Fibroblast of peridontal ligament (primary cell): ENCODE data around the gene EIF3L.

Experiments used
- DNase-seq: peaks from one replicate; pipeline ENCODE4 v3.0.0-alpha.2; 2010; ENCODE audit errors: extremely low read depth

The EIF3L gene

GRCh38 chr22:37854946-37855345 lies 5.7 kb downstream of the EIF3L start:
- DNase-seq: no peak

- DNase-seq: no peak
These were observed 6.2 kb downstream of the EIF3L start for GRCh38 chr22:37855462-37855861.

DNA sequence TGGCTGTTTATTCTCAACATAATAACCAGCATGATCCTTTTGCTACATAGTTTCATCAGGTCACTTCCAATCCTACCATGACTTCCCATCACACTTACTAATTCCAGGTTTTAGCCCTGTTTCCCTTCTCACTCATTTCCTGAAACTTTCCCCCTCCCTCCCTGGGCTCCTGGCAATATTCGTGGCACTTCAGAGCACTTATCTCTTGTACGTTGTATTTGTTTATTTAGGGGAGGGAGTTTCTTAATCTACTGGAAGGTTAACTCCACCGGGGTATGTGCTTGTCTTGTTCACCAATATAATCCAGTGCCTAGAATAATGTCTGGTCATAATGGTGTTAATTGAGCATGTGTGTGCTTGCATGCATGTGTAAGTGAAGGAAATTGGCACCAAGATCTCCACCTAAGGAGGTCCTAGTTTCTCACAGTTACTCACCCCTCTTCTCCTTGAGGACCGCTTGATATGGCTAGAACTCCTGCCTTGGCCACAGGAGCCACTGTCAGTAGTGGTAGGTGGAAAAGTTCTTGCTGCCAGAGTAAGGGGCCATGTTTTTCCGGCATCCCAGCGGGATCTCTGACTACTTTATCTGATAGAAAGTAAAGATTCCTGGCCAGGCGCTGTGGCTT lies 11.7 kb downstream of the EIF3L start:
- no peak for DNase-seq

DNA sequence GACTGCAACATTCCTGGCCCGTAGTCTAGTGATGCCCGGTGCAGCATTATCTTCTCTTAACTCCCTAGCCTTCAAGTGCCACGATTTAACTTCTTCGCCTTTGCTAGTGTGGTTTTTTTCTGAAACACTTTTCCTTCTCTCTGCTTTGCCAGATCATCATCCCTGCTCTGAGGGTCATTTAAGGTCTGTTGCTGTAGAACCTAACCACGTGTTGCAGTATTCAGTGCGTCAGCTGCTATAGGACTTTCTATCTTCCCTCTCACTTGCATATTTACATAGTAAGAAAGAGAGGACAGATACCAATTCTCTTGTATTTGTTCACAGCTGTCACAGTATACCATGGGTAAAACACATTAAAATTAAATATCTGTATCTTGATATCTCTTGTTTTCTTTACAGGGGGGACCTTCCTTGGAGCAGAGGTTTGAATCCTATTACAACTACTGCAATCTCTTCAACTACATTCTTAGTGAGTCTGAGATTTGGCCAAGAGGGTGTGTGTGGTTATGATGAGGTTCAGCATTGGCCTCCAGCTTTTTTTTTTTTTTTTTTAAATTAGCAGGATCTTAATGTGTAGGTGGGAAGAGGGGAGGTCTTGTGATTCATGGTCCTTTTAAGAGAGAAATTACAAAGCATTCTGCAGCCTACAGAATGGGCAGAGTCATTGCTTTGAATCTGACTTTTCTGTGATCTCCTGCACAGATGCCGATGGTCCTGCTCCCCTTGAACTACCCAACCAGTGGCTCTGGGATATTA lies 13.5 kb downstream of the EIF3L start:
- DNase-seq: no peak

DNA sequence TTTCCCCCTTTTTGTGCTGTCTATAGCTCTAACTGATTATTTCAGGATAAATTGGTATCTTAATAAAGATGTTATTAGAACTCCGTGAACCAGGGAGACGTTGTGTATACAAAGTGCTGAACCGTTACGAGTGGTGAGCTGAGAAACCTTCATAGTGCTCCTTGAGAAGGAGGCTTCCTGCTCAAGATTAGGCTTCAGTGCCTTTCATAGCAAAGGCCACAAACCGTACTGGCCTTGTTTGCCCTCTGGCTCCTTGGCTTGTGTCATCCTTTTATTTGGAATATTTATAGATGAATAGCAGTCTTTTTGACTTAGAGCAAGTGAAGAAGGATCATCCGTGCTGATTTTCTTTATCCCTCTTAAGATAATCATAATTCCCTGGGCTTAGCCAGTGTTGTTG lies 16.3 kb downstream of the EIF3L start:
- DNase-seq: no peak

DNA sequence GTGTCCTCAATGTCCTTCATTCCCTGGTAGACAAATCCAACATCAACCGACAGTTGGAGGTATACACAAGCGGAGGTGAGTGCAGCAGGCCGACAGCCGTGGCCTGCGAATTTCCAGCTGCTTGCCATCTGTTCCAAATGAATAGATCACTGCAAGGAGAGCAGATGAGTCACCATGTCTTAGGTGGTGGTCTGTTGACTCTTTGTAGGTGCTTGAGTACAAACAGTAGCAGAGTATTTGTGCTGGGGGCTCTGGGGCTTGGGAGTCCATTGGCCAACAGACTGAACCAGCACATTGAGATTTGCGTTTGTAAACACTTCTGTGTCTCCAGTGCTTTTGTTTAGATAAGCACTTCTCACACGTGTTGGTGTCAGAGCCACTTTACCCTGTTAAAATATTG lies 21.1 kb downstream of the EIF3L start:
- no peak for DNase-seq

DNA sequence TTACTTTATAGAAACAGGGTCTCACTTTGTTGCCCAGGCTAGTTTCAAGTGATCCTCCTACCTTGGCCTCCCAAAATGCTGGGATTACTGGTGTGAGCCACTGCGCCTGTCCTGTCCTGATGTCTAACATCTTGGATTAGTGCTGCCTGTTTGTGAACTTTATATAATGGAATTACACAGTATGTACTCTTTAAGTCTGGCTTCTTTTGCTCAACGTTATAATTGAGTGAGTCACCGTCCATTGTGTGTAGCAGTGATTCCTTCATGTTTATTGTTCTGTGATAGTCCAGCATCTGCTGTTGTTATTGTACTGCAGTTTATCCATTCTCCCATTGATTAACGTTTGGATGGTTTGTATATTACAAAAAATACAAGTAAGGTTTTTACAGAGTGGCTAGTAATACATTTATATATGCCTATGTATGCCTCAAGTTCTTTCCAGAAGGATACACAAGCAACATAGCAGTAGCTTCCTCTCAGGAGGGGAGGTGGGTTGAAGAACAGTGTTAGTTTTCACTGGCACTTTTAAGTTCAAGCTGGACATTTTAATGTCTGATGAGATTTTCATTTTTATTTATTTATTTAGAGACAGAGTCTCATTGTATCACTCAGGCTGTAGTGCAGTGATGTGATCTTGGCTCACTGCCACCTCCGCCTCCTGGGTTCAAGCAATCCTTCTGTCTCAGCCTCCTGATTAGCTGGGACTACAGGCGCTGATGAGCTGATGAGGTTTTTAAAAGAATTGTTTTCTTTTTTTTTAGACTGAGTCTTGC lies 31.6 kb downstream of the EIF3L start:
- peak; percentile 67 for DNase-seq

- DNase-seq: peak; percentile 89
These were observed 35.2 kb downstream of the EIF3L start for GRCh38 chr22:37884420-37884819.

DNA sequence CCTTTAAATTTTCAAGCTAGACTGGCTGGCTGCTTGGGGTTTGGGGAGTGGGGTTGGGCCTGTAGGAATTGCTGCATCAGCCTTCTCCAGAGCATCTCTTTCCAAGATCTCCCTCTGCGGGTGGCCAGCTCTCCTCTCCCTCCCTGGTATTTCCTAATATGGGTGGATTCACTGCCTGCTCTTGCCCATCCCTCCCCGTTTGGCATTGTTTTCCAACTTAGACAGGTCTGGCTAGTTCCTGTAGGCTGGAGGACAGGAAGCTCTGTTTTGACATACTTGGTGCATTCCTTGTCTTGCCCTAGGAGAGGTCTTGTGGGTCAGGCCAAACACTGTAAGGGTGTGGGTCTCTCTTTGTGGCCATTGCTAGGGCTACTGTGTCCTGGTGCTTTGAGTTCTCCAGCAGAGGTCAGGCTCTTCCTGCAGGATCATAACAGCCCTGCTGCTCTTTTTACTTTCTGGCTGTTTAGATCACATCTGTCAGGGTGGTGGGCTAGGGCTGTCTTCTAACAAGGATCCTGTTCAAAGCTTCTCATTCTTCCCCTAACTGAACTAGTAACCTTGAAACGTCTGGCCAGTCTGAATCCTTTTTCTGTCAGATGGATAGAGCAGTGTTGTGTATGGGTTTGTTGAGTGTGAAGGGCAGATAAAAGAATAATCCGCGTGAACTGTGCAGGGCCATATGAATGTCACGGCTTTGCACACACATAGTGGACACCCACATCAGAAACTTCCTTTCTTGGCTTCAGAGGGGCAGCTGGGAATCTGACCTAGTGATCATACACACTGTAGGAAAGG lies 38.6 kb downstream of the EIF3L start:
- peak; percentile 91 for DNase-seq

- no peak for DNase-seq
These were observed 42.7 kb downstream of the EIF3L start for GRCh38 chr22:37891926-37892325.

- DNase-seq: peak; percentile 49
These were observed 43.5 kb downstream of the EIF3L start for GRCh38 chr22:37892566-37893335.

DNA sequence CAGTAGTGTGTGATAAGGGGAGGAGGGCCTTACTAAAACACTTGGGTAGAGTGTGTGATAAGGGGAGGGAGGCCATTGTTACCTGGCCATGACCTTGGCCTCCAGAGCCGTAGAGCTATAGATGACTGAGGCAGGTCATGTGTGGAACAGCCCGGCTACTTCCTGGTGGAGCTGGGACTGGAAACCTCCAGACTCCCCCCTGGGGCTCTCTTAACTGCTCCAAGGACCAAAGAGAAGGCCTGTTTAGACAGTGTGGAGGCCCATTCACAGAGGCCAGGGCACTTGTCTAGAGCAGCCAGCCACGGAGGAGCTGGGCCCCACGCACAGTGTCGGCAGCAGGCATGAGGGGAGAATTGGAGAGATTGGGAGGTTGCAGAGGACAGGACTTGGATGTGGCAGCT lies 44.4 kb downstream of the EIF3L start:
- DNase-seq: no peak

- DNase-seq: no peak
These were observed 45.9 kb downstream of the EIF3L start for GRCh38 chr22:37894939-37895670.

DNA sequence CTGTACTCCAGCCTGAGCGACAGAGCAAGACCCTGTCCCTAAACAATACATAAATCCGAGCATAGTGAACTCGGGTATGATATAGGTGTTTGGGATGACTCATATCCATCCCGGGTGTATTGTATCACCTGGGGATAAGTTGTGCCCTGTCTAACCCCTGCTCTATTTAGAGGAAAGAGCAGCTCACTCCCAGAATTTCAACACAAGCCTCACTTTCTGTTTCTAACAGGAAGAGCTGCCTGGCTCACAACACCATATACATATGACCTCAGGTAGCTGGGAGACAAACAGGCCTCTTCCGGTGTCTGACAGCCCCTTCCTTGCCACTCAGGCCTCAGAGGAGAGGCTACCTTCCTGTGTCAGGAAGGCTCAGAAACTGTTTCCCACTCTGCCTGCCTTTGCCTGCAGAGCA lies 47.0 kb downstream of the EIF3L start:
- DNase-seq: no peak

GRCh38 chr22:37896939-37897338 lies 47.7 kb downstream of the EIF3L start:
- no peak for DNase-seq

DNA sequence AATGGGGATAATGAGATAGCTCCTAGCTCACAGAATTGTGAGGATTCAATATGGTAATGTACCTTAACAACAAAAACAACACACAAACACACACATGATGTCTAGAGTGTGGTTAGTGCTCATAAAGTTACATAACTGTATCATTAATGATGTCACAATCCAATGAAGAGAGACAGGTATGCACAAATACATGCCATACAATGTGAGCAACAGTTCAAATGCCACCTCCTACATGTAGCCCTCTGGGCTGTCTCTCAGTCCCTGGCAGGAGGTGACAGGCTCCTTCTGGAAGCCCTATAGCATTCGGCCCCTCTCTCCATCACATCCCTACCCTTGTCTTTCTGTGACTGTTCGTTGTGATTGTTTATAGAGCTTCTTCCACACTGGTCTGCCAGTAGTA lies 48.6 kb downstream of the EIF3L start:
- DNase-seq: no peak

DNA sequence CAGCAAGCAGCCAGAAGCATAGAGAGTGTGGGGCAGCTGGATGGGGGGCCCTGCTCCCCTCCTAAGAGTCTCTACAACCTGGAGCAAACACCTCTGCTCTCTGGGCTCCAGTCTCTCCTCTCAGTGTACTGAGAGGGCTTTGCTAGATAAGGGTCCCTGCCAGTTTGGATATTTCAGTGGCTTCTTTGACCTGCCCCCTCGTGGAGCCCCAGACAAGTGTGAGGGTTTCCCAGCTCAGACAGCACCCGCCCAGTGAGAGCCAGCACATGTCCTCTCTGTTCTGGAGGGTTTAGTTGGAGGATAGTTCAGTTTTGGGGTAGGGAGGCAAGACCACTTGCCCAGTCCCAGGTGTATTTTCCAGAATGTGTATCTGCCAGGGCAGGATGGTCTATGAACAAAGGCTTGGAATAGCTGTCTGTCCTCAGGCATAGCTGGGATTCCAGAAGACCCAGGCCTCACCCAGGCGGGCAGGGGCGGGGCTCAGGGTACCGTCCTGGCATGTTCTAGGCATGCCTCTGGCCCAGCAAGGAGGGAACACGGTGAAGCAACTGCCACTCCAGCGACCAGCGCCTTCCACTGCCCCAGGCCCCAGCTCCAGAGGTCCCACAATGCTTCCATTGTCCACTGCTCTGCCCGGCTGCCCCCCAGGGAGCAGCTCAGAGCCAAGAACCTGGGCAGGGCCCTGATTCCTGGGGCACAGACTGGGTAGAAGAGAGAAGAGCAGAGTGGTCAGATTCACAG lies 49.4 kb downstream of the EIF3L start:
- DNase-seq: no peak

GRCh38 chr22:37904572-37905533 lies 55.6 kb downstream of the EIF3L start:
- DNase-seq: peak; percentile 99
